GM18520 (cell line): ENCODE measurements around the gene SON.
"Not testable (repeated sequence)": the region's sequence is repeated elsewhere in the genome, so short reads cannot be mapped to it uniquely, and the experiment has no call there.

Experiments used
- ATAC-seq: cut with Tn5 transposase; IDR thresholded peaks from one replicate; pipeline ENCODE4 v1.9.1; 2021; ENCODE audit not compliant: unreplicated experiment

The SON gene

GRCh38 chr21:33542640-33543504 lies at the start of gene SON:
Gene SON (plus strand): TSS chr21:33543038. CDS start chr21:33543093, 55 bp downstream.
- peak; percentile 90 for ATAC-seq

GRCh38 chr21:33493756-33494155 lies 49.1 kb upstream of the SON start:
- ATAC-seq, result no peak

GRCh38 chr21:33495743-33496142 lies 47.1 kb upstream of the SON start:
- ATAC-seq, result no peak

GRCh38 chr21:33496345-33496744 lies 46.5 kb upstream of the SON start:
- no peak for ATAC-seq

- ATAC-seq, result no peak
Measured at GRCh38 chr21:33505833-33506232, 37.0 kb upstream of the SON start.

GRCh38 chr21:33507003-33507402 lies 35.8 kb upstream of the SON start:
- not testable (repeated sequence) for ATAC-seq

GRCh38 chr21:33510826-33511225 lies 32.0 kb upstream of the SON start:
- ATAC-seq, result no peak

- no peak for ATAC-seq
Measured at GRCh38 chr21:33511639-33512038, 31.2 kb upstream of the SON start.

GRCh38 chr21:33512481-33512880 lies 30.4 kb upstream of the SON start:
- no peak for ATAC-seq

GRCh38 chr21:33514229-33514628 lies 28.6 kb upstream of the SON start:
- no peak for ATAC-seq

- ATAC-seq, result no peak
Measured at GRCh38 chr21:33518899-33519298, 23.9 kb upstream of the SON start.

GRCh38 chr21:33522297-33522952 lies 20.4 kb upstream of the SON start:
- no peak for ATAC-seq

- ATAC-seq, result no peak
Measured at GRCh38 chr21:33522953-33523349, 19.9 kb upstream of the SON start.

GRCh38 chr21:33531007-33531406 lies 11.8 kb upstream of the SON start:
- no peak for ATAC-seq

GRCh38 chr21:33537212-33537611 lies 5.6 kb upstream of the SON start:
- ATAC-seq, result no peak

GRCh38 chr21:33539616-33540015 lies 3.2 kb upstream of the SON start:
- no peak for ATAC-seq

GRCh38 chr21:33540711-33541104 lies 2.1 kb upstream of the SON start:
- no peak for ATAC-seq

GRCh38 chr21:33541105-33541711 lies 1.6 kb upstream of the SON start:
- ATAC-seq, result no peak

GRCh38 chr21:33541756-33542639 lies 840 bp upstream of the SON start, which contains the start of gene GART:
Gene GART (minus strand): TSS chr21:33542117. CDS start chr21:33539315, 2,802 bp downstream.
- peak; percentile 33 for ATAC-seq

GRCh38 chr21:33543505-33544129 lies 779 bp downstream of the SON start:
- ATAC-seq, result no peak
